Transverse colon (tissue), 4 donors: ENCODE results near the gene SPDYC.

Experiments
- CTCF ChIP-seq, 5 experiments: fragments of 200-600 bp in 3 of 5; fragments of 450-650 bp in 2 of 5; sonication (generic) in 3 of 5; IDR thresholded peaks; 1 replicate in 2 of 5; 2 replicates in 3 of 5; pipeline ENCODE4 v1.5.1; 2016 to 2017; ENCODE audit warnings: antibody characterized with exemption in 5 of 5, inconsistent platforms in 3 of 5, mild to moderate bottlenecking in 2 of 5, moderate library complexity in 1 of 5
- POLR2AphosphoS5 ChIP-seq, 3 donors: sonication (generic); formaldehyde crosslinking; IDR thresholded peaks; one replicate each; pipeline ENCODE4 v1.6.1; 2016; ENCODE audit warnings: antibody characterized with exemption in 3 of 3

- no peak for TF ChIP-seq CTCF (IDR thresholded peaks at IDR 0.05)
- no peak for TF ChIP-seq POLR2AphosphoS5 (IDR thresholded peaks at IDR 0.05)
These were observed 12.7 kb upstream of the SPDYC start for GRCh38 chr11:65157336-65157735.
